GM12872 (cell line): Measurements from ENCODE around the gene ATXN7L1.
A peak's percentile ranks its signal among the peaks of the same experiment; 100 is the strongest.

Experiments
- CTCF ChIP-seq: IDR thresholded peaks from 3 replicates; pipeline ENCODE4 v1.5.1; 2011; ENCODE audit warnings: low read depth, mild to moderate bottlenecking, low read length, moderate library complexity; ENCODE audit not compliant: insufficient read depth

The ATXN7L1 gene

GRCh38 chr7:105661625-105662024 lies 214.8 kb downstream of the ATXN7L1 start:
- TF ChIP-seq CTCF = no peak

- peak; percentile 88 for TF ChIP-seq CTCF
These were observed 219.4 kb downstream of the ATXN7L1 start for GRCh38 chr7:105656922-105657521.

GRCh38 chr7:105655500-105656380 lies 220.7 kb downstream of the ATXN7L1 start:
- TF ChIP-seq CTCF = no peak

- TF ChIP-seq CTCF = no peak
These were observed 221.3 kb downstream of the ATXN7L1 start for GRCh38 chr7:105655067-105655466.

- no peak for TF ChIP-seq CTCF
These were observed 222.2 kb downstream of the ATXN7L1 start for GRCh38 chr7:105654095-105654686.

- no peak for TF ChIP-seq CTCF
These were observed 222.9 kb downstream of the ATXN7L1 start for GRCh38 chr7:105653441-105654005.

GRCh38 chr7:105652359-105652993 lies 223.9 kb downstream of the ATXN7L1 start:
- TF ChIP-seq CTCF = peak; percentile 98
